Epithelial cell of proximal tubule (primary cell): ENCODE data around the gene MYL6. TPM values are rescaled to one million over a fixed set of nuclear protein-coding genes. Genes with fewer than 3 reads are reported as not detected.
A peak's percentile ranks its signal among the peaks of the same experiment; 100 is the strongest.
"Not testable (repeated sequence)": the region's sequence is repeated elsewhere in the genome, so short reads cannot be mapped to it uniquely, and the experiment has no call there.

Source experiments
- DNase-seq: peaks from one replicate; pipeline ENCODE4 v3.0.0-alpha.2; 2011; ENCODE audit warnings: low read depth
- H3K4me3 ChIP-seq: 2 replicates; pipeline ENCODE4 v1.5.1; 2011; ENCODE audit warnings: low read depth, mild to moderate bottlenecking, low read length
- CTCF ChIP-seq: conservative IDR thresholded peaks from 2 replicates; pipeline ENCODE4 v1.5.1; 2012; ENCODE audit warnings: low read depth, mild to moderate bottlenecking, low read length
- total RNA-seq: library from RNA; depleted of rRNA; stranded (reverse); fragments of >200 nt; gene quantifications from 2 replicates; pipeline ENCODE4 v1.2.3, GENCODE V29; 2015

The MYL6 gene
- 3,822 and 3,955 TPM in 2 replicates for total RNA-seq

GRCh38 chr12:56158029-56158925 is at the start of gene MYL6:
Gene MYL6 (plus strand): TSS chr12:56158359. CDS start chr12:56158402, 43 bp downstream.
- peak within 1 kb of the TSS; percentile 92 for H3K4me3 ChIP-seq
- DNase-seq: peak; percentile 85
- no peak for TF ChIP-seq CTCF

GRCh38 chr12:56110571-56110970 is 47.6 kb upstream of the MYL6 start:
- no peak for TF ChIP-seq CTCF
- no peak for DNase-seq
- no peak overlapping the region for H3K4me3 ChIP-seq

DNA sequence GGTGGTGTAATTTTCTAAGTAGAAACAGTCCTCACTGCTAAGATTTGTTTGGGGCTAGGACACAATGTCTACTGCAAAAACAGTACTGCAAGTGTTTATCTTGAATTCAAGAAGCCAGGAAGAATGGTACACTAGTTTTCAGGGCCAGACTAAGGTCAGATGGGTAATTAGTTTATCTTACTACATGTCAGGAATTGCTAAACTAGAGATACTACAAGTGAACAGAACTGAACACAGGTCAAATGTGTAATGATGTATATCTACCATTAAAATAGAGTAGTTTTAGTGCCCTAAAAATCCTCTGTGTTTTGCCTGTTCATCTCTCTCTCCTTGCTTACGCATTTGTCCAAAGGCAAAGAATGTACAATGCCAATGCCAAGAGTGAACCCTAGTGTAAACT is 44.1 kb upstream of the MYL6 start:
- no peak for TF ChIP-seq CTCF
- H3K4me3 ChIP-seq: no peak overlapping the region
- DNase-seq: no peak

- DNase-seq: no peak
- peak overlapping the region; percentile 73 for H3K4me3 ChIP-seq
- TF ChIP-seq CTCF: no peak
These were observed 42.8 kb upstream of the MYL6 start for GRCh38 chr12:56115329-56115728.

GRCh38 chr12:56116267-56117081 is 41.7 kb upstream of the MYL6 start, which contains the start of gene RPL41:
Gene RPL41 (plus strand): TSS chr12:56116633.
- TF ChIP-seq CTCF: no peak
- H3K4me3 ChIP-seq: peak within 1 kb of the TSS; percentile 73
- DNase-seq: peak; percentile 77

- DNase-seq: not testable (repeated sequence)
- peak overlapping the region; percentile 73 for H3K4me3 ChIP-seq
These were observed 41.0 kb upstream of the MYL6 start for GRCh38 chr12:56117082-56117706.
